IMR-90 (cell line): ENCODE results near the gene CSH2.
A peak's percentile ranks its signal among the peaks of the same experiment; 100 is the strongest.

Experiments used
- CEBPB ChIP-seq: IDR thresholded peaks from 2 replicates; pipeline ENCODE4 v1.6.1; 2012; ENCODE audit warnings: low read depth, low read length, improper control_type of control experiment
- CTCF ChIP-seq: conservative IDR thresholded peaks from 2 replicates; pipeline ENCODE4 v1.5.1; 2012; ENCODE audit warnings: mild to moderate bottlenecking, low read depth, low read length, improper control_type of control experiment
- MXI1 ChIP-seq: IDR thresholded peaks from 2 replicates; pipeline ENCODE4 v1.6.1; 2012; ENCODE audit warnings: low read depth, mild to moderate bottlenecking, low read length, moderate library complexity, borderline replicate concordance
- POLR2A ChIP-seq: IDR thresholded peaks from 2 replicates; pipeline ENCODE4 v1.6.1; 2012; ENCODE audit warnings: mild to moderate bottlenecking, low read depth, low read length
- USF2 ChIP-seq: fragments of 150-350 bp; IDR thresholded peaks from 2 replicates; pipeline ENCODE4 v1.6.1; 2017; ENCODE audit warnings: mild to moderate bottlenecking, antibody characterized with exemption, low read length, low read depth

GRCh38 chr17:63919311-63919723, 45.8 kb upstream of the CSH2 start:
- TF ChIP-seq CTCF (peak; percentile 86), CEBPB (no peak), POLR2A (no peak), MXI1 (no peak), USF2 (no peak)
